Cerebellar cortex (tissue), 1 donor: Measurements from ENCODE around the gene CACNA1E.
A peak's percentile ranks its signal among the peaks of the same experiment; 100 is the strongest.

ENCODE experiments used
- DNase-seq: peaks from one replicate; pipeline ENCODE4 v3.0.0-alpha.2; 2015; ENCODE audit warnings: low spot score

The CACNA1E gene

GRCh38 chr1:181483285-181484195 lies at the start of gene CACNA1E:
TSS of gene CACNA1E (plus strand) at chr1:181483517. CDS start at chr1:181483745, 228 bp downstream.
- DNase-seq, result peak; percentile 12

DNA sequence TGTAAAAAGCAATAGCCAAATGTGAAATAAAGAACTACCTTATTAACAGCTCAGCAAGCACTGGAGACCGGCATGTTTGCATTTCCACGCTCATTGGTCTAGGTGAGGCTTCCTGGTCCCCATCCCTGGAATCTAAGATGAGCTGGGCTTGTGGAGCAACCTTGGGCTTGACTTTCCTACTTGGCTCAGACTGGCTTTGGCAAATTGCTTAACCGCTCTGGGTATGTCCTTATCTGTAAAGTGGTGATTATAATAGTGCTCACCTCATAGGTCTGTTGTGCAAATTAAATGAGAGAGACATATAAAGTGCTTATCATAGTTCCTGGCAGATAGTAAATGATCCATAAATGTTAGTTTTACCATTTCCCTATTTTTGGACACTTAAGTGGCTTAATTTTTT lies 49.4 kb upstream of the CACNA1E start:
- DNase-seq, result no peak

DNA sequence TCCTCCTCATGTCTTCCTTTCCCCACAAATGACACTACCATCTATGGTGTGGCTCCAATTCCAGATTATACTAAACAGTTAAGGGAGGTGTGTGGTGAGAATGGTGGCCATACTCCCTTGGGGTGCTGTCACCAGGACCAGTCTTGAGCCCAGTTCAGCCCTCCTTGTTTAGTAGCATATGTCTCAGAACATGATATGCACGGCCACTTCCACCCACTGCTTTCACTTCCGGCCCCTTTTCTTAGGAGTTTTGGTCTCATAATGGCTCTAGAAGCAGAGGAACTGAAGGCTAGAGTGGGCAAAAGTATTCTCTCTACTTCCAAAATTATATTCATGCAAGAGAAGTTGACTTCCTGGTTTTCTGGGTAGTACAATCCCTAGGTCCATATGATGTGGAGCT lies 45.3 kb upstream of the CACNA1E start:
- no peak for DNase-seq

GRCh38 chr1:181440510-181440909 lies 42.8 kb upstream of the CACNA1E start:
- no peak for DNase-seq

DNA sequence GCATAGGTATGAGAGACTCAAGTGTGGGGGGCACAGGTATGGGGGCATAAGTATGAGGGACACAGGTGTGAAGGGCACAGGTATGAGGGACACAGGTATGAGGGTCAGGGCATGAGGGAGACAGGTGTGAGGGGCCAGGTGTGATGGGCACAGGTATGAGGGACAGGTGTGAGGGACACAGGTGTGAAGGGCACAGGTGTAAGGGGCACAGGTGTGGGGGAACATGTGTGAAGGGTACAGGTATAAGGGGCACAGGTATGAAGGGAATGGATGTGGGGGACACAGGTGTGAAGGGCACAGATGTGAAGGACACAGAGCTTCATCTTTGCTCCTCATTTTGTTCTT lies 41.2 kb upstream of the CACNA1E start:
- no peak for DNase-seq

DNA sequence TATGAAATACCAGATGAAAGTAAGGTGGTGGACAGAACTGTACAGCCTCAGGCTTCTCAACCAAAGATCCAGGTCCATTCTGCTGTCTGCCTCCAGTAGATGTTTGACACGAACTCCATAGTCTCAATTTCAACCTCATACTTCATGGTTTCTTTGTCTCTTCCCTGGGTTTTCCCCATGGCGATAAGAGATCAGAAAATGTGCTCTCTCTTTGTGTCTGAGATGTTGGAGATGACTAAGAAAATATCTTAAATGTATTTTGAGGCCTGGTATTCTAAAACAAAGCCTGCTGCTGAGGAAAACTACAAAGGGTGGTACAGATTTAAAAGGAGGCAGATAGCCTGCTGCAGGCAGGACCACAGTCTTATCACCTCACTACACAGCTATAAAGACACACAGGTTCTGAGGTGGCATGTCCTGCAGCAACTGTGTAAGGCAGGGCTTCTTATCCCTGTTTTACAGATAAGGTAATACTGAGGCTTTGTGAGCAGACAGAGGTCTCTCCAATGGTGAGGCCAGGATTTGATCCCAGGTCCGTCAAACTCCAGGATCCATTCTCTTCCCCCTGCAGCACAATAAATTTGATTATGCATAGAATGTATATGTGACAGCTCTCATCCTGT lies 40.0 kb upstream of the CACNA1E start:
- no peak for DNase-seq

DNA sequence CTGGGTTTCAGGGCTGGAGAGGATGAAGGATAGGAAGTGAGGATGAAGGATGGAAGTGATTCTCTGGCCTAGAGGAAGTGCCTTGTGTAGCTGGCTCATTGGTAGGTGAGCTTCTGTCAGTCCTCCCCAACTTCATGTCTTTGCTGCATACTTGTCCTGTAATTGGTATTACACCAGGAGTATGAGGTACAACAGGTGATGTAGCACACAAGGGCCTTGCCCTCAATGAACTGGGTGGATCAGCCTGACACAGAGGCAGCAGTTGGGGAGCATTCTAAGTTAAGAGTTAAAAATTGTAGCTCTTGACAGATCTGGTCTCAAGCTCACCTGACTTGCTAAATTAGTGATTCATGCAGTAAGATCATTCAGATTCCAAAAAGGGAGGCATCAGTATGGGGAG lies 37.9 kb upstream of the CACNA1E start:
- DNase-seq, result no peak

- no peak for DNase-seq
Measured at GRCh38 chr1:181448461-181448860, 34.9 kb upstream of the CACNA1E start.

DNA sequence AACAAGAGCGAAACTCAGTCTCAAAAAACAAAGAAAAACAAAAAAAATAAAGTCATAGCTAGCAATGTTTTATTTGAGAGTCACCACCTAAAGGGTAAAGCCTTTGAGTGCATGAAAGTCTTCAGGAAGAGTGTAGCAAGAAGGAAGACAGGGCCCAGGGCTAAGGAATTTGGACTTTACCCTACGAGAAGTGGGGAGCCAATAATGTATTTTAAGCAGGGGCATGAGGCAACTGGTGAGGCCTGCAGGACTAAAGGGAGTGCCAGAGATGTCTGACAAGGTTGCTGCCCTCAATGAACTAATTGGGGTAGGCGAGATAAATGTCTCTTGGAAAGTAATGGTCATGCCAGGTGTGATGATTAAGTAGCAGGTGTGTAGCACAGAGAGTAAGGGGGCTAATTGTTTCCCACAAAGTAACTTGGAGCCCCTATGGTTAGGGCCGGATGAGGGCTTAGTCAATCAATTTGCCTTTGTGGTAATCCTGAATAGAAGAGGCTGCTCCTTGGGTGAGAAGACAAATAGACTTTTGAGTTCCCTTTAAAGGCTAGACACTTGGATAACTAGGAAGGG lies 31.6 kb upstream of the CACNA1E start:
- DNase-seq, result no peak

GRCh38 chr1:181452746-181453145 lies 30.6 kb upstream of the CACNA1E start:
- DNase-seq, result no peak

GRCh38 chr1:181453541-181454201 lies 29.6 kb upstream of the CACNA1E start:
- DNase-seq, result no peak

- no peak for DNase-seq
Measured at GRCh38 chr1:181456551-181456950, 26.8 kb upstream of the CACNA1E start.

GRCh38 chr1:181458419-181458818 lies 24.9 kb upstream of the CACNA1E start:
- no peak for DNase-seq

- DNase-seq, result no peak
Measured at GRCh38 chr1:181459067-181459466, 24.2 kb upstream of the CACNA1E start.

DNA sequence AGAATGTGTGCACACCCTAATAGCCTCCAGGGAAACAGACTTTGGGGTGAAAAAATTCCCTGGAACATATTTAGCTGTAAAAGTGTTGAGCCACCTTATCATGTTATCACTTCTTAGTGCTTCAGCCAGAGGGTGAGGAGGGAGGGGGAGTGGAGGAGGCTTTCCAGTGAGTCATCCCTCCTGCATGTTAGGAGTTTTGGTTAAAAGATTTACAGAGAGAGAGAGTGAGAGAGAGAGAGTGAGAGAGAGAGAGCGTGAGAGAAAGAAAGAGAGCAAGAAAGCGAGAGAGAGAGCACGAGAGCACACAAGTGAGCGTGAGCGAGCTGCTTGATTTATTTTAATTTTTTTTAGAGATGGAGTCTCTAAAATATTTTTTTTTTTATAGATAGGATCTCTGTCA lies 13.5 kb upstream of the CACNA1E start:
- DNase-seq, result no peak

- no peak for DNase-seq
Measured at GRCh38 chr1:181475580-181475979, 7.7 kb upstream of the CACNA1E start.

- DNase-seq, result no peak
Measured at GRCh38 chr1:181476581-181476980, 6.7 kb upstream of the CACNA1E start.

DNA sequence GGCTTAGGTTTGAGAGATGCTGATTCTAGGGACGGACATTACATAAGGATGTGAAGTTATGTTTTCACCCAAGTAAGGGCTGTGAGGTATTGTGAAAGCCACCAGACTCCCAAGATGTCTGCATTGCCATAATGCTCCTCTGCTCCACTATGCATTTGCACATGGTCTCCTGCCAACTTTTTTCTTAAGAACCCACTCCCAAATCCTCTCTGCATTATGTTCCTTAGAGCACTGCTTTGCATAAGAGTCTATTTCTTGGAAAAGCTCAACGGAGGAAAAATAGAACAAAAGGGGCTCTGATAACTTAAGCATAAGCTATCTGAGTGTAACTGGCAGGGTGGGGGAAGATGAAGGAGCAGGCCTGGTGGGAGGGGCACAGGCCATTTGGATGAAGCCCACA lies 5.0 kb upstream of the CACNA1E start:
- DNase-seq, result no peak

DNA sequence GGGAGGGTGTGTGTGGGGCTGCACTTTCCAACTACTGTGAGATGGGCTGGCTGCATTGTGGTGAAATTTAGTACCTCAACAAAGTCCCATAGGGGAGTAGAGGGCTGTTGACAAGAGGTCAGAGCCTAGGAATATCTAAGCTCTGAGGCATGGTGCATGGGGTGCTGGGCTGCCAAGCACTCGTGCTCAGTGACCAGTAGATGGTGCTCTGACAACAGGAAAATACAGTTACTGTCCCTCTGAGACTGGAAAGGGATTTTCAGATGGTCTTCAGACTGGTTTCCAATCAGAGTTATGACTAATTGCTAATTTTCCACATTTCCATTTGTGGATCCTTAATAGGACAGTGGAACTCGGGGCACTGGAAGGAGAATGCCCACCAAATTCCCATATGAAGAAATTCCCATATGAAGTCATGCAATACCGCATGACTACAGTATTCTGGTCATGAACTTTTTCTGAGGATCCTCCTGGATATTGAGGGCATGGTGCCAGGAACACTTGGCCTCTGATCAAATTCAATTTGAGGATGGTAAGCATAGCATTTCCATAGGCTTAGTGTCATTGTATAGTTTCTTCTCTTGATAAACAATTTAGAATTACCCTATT lies 4.1 kb upstream of the CACNA1E start:
- peak; percentile 83 for DNase-seq

DNA sequence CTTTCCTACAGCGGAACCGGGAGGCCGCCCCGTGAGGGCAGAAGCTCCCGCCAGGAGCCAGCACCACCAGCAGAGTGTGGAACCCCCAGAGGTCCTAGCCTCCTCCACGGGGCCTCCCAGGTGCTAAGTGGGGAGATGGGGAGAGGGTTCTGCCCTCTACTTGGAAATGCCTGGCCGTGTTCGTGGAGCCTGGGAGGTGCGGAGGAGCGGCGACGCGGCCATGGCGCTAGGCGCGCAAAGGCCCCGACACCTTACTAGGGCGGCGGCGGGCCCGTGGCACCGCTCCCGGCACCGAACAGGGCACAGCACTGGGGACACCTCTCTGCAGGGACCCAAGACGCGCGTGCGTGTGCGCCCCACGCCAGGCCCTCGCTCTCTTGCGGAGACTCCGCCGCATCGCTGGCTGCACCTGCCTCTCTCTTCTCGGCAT lies 1.3 kb upstream of the CACNA1E start:
- DNase-seq, result no peak

DNA sequence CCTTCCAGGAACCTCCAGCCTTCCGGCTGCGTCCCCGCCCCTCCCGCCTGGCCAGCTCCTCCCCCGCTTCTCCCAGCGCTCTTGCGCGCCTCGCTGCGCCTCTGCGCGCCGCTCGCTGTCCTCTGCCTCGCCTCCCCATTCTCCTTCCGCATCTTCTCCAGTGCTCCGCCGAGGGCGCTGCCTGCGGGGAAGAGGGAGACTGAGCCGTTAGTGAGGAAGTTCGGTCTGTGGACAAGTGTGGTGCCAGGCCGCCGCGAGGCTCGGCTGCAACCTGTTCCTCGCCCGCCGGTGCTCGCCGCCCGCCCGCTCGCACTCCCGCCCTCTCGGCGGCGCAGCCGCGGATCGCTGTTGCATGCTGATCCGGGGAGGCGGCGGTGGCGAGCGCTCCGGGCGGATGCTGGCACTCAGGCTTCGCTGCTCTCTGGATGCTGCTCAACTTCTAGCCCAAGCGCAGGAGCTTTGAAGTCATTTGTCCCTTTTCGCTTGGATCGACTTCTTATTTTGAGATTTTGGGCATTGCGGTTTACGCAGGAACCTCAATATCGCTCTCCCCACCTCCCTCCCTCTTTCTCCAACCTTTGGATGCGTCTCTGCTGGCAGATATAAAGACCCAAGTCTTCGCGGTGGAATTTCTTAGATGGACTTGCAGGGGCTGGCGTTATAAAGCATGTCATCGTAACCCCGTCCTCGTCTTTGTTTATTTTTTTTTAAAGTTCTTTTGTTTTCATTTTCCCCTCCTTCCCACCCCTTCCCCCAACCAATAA lies 614 bp upstream of the CACNA1E start:
- peak; percentile 68 for DNase-seq
